GM18909 (cell line): ENCODE measurements around the gene HS6ST2.

ENCODE experiments used
- ATAC-seq: cut with Tn5 transposase; IDR thresholded peaks from one replicate; pipeline ENCODE4 v1.9.1; 2021; ENCODE audit warnings: mild to moderate bottlenecking; ENCODE audit not compliant: unreplicated experiment, poor library complexity

The HS6ST2 gene

DNA sequence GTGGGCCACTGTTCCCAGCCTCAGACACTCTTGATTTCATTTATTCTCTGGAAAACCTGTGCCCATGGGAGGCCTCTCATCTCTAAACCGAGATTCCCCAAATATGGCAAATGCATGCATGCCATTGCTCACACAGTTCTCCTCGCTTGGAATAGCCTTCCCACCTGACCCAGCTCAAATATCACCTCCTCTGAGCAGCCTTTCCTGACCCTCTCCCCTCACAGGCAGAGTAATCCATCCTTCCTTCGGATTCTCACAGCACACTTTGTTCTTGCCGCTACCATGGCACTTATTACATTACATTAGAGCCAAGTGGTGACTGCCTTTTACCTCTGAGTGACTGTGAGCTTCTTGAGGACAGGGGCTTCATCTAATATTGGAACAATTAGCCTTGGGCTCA lies 209.5 kb downstream of the HS6ST2 start:
- ATAC-seq: no peak

GRCh38 chrX:132748268-132748667 lies 210.2 kb downstream of the HS6ST2 start:
- ATAC-seq: no peak

DNA sequence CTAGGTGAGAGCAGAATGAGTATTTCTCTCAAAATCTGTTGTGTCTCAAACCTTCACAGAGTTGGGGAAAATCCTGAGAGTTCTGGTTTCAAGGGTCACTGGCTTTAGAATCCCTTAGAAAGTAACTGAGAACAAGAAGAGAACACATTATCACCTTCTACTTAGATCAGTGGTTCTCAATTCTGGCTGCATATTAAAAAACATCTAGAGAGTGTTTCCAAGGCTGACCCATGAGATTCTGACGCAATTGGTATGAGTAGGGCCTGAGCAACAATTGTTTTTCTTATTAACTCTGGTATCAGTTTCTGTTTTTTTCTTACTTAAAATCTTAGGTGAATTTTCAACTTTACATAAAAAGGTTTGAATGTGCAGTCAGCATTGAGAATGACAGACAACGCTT lies 212.8 kb downstream of the HS6ST2 start:
- ATAC-seq: no peak

- ATAC-seq: no peak
Observed at GRCh38 chrX:132744470-132744869, 214.0 kb downstream of the HS6ST2 start.

DNA sequence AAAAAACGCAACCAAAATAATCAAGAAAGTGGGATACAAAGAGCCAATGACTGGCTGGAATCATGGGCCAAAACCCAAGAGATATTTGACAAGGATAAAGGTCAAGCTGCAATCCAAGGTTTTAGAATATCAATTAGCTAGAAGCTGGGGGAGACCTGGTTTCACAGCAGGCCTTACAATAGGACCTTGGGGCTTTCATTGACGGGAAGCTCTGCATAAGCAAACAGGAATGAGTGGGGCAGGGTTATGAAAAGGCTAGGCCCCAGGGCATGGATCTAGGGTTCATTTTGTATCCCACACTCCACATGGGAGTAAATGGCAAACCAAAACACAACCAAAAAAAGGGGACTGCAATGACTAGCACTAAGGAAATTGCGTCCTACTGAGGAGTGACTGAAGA lies 215.3 kb downstream of the HS6ST2 start:
- no peak for ATAC-seq

DNA sequence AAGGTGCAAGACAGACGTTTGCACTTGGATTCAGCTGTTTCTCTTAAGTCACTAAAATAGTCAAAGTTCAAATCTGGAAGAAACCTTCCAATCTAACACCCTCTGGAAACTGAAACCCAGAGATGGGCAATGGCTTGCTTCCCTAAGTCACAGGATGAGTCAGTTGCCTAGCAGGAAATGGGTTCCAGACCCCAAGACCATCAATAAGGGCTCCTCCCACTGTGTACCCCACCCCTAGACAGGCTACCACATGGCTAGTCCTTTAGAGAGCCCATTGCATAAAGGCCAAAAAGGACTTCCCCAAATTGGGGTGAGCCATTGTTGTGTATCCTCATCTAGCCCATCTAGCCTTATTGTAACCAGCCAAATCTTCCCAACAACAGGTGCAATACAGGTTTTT lies 216.2 kb downstream of the HS6ST2 start:
- no peak for ATAC-seq

DNA sequence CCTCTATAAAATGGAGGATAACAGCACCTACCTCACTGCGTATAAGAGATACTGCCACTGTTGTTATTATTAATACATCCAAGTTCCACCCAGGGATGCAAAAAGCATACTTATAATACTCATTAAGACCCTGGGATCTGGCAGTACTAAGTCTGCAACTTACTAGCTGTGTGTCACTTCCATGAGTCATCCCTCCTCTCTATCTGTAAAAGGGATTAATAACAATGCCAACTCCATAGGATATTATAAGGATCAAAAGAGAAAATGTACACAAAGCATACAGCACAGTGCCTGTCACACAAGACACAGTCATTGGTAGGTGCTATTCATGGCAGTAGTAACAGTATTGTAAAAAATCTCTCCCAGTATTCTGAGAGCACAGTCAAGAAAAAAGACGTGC lies 216.7 kb downstream of the HS6ST2 start:
- no peak for ATAC-seq

DNA sequence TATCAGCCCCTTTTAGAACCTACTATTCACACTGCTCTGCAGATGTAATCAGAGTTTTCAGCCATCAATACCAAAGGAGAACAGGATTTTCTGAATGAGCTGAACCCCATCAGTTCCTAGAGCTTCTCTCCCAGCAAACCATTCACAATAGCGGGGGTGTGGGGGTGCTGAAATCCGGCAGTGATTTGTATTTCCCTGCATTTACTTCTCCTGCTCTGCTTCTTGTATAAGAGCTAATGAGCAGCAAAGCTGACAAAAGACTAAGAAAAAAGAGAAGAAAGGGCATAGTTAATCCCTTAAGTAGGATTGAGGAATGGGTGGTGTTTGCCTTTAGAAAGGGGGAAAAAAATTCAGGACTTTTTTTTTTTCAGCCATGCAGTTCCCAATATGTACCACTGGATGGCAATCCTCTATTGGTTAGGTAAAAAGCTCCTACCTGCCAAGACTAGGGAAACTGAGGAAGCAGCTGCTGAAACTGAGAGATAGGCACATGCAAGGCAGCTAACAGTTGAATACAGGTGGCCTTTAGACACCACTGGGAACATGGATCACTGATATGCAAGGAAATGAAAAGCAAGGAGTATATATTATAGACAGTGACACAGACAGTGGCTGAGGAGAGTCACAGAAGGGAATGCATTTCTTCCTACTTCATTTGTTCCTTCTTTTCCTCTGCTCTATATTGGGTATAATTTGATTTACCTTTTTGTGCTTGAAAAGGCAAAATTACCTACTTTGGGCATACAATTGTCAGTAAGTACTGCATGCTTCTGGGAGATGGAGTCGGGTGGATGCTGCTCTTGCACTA lies 217.9 kb downstream of the HS6ST2 start:
- no peak for ATAC-seq

GRCh38 chrX:132738951-132739350 lies 219.5 kb downstream of the HS6ST2 start:
- ATAC-seq: no peak

- peak; percentile 38 for ATAC-seq
Observed at GRCh38 chrX:132737743-132738142, 220.7 kb downstream of the HS6ST2 start.

- no peak for ATAC-seq
Observed at GRCh38 chrX:132732236-132732635, 226.2 kb downstream of the HS6ST2 start.

DNA sequence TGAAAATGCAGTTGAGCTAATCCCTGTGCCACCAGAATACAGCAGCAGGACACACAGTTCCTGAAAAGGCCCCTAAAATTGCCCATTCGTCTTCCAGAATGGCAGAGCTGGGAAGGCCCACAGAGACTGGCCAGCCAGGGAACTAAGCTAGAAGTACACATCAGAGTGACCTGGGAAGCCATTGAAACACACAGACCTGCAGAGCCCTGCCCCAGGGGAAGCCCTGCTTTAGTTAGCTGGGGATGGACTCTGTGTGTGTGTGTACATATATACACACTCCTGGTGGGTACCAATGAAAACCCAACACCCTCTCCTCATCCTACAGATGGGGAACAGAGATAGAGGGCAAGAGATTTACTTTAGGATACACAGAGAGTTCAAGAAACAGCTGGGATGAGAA lies 227.7 kb downstream of the HS6ST2 start:
- no peak for ATAC-seq

- no peak for ATAC-seq
Observed at GRCh38 chrX:132730266-132730665, 228.2 kb downstream of the HS6ST2 start.

- ATAC-seq: no peak
Observed at GRCh38 chrX:132728296-132728695, 230.1 kb downstream of the HS6ST2 start.

GRCh38 chrX:132718431-132718958 lies 239.9 kb downstream of the HS6ST2 start:
- ATAC-seq: no peak

- ATAC-seq: no peak
Observed at GRCh38 chrX:132716006-132716405, 242.4 kb downstream of the HS6ST2 start.

DNA sequence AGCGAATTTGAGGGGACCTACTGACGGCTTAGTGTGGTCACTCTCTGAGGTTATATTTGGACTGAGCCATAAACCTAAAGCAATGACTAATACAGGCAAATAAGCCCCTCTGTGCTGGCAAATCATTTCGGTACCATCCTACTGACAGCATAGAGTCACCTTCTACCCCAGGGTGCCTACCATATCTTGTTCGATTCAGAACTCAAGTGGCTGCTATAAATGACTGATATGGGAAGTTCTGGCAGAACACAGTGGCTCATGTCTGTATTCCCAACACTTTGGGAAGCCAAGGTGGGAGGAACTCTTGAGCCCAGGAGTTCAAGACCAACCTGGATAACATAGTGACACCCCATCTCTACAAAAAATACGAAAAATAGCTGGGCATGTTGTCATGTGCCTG lies 243.5 kb downstream of the HS6ST2 start:
- no peak for ATAC-seq

DNA sequence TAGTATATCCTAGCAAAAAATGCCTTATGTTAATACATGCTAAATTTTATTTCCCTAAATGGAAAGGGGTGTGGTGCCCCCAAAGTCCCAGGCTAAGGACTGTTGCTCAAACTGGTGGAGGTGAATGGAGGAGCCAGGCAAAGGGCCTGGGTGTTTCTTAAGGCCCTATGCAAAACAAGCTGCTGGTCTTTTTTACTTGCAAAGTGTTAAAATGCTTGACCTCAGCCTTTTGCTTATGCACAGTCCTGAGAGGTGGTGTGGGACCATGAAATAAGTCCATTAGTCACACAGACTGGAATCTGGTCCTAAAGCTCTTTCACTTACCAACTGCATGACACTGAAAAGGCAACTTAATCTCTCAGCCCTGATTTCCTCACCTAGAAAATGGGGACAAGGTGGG lies 246.1 kb downstream of the HS6ST2 start:
- ATAC-seq: no peak

DNA sequence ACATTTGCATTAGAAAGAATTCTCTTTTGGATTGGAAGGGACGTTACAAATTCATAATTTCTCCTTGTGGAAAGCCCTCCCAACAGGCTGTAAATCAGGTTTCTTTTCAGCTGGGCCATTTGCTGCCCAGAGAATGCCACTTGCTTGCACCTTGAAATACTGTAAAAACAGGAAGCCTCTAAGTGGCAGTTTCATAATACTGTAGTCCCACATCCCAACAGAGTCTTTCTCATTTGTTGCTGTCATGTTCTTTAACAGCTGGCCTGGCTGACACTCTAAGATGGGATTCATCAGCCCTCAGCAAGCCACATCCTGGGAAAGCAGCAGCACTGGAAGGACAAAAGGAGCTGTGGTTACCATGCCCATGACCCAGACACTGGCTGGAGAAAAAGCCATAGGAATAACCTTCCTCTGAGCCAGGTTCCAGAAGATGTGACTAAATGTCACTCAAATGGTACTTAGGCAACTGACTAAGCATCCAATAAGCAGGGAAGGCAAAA lies 247.7 kb downstream of the HS6ST2 start:
- ATAC-seq: no peak

DNA sequence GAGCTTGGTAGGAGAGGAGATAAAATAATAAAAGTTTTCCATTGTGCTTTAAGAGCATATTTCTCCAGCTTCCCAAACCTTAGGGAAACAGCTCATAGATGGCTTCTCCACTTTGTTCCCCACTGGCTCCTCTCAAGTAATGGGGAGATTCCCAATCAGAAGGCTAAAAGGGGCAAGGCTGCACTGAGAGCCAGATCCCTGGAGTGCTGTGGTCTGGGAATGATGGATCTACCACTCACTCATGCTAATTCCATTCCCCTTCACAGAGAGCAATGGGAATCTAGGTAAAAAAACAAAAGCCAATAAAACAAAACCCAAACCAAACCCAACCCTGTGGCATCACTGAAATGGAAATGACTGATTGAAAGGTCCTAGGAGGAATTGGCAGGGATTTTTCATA lies 249.9 kb downstream of the HS6ST2 start:
- ATAC-seq: no peak

- ATAC-seq: no peak
Observed at GRCh38 chrX:132704769-132705168, 253.7 kb downstream of the HS6ST2 start.

DNA sequence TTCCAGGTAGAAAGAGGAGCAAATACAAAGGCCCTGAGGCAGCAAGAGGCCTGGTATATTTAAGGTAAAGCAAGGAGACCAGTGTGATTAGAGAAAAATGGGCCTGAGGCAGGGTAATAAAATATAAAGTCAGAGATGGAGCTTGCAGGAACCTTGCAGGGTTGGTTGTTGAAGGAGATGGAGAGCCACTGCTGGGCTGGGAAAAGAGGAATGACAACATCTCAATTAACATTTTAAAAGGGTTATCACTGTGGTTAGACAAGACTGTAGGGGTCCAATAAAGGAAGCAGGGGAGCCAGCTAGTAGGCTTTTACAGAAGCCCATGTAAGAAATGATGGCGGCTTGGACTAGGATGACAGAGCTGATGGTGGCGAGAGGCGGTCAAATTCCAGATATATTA lies 264.0 kb downstream of the HS6ST2 start:
- ATAC-seq: no peak
